NCI-H2227 (cell line): ENCODE data around the gene SSTR4.

Experiments
- DNase-seq: peaks from one replicate; lab custom pipeline; 2025; ENCODE audit not compliant: unreplicated experiment; lab: John Stamatoyannopoulos, UW

SSTR4 gene

DNA sequence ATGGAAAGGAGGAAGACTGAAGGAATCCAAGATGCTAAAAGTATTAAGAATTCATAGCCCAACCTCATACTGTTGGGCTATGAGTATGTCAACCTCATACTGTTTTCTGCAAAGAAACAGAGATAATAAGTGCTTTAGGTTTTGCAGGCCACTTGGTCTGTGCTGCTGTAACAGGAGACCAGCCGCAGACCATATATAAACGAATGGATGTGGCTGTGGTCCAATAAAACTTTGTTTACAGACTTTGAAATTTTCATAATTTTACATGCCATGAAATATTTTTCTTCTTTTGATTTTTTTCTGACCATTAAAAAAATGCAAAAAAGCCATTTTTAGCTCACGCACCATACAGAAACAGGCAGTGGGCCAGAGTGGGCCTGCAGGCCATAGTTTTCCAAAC is 28.1 kb downstream of the SSTR4 start:
- no peak for DNase-seq

DNA sequence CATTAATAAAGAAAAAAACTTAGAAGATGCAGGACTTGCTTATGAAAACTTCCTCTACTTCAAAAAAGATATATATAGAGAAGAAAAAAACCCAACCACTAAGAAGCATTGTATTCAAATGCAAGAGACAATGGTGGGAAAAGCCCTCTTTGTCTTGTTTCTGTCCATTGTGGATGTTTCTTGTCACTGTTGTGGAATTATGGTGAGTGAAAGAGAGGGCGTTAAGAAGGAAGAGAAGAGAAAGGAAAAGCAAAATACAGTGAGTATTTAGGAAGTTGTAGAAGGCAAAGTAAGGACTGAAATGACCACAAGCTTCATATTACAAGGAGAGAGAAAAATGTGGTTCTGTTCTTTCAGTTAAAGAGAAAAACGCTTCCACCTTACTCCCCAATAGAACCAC is 28.5 kb downstream of the SSTR4 start:
- no peak for DNase-seq

DNA sequence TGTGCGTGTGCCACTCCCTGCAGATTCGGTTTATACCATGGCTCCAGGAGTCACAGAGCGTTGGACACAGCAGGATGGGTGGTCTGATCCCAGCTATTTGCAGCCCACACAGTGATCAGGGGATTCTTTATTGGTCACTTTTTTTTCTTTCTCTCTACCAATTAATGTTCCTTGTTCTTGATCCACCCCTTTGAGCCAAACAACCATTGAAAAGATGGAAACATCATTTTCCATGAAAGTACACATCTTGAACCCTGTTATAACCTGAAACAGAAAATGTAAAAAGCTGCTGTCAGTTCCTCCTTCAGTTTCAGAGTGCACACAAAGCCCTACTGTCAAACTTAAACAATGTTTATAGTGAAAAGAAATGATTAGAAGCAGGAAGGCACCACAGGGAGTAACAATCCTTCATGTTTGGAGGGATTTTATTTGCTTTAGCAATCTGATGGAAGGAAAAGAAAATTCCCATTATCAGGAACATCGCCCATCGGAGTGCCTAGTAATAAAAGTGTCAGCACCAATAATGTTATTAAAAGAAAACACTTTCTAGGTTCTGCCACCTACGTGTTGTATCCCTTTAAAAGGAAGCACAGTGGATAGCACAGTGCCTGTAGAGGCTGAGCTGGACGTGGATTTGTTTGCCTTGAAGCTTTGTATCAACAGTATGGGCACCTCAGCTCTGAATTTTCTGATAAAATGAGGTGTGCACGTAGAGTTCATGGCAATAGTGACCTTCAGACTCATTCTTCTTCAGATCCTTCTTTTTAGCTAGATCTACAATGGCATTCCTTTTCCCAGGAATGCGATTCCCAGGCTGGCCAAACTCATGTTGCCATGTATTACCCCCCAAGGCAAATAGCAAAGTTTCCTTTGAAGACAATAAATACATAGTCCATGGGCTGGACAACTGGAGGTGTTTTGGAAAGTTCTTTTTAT is 30.4 kb downstream of the SSTR4 start:
- DNase-seq = no peak

DNA sequence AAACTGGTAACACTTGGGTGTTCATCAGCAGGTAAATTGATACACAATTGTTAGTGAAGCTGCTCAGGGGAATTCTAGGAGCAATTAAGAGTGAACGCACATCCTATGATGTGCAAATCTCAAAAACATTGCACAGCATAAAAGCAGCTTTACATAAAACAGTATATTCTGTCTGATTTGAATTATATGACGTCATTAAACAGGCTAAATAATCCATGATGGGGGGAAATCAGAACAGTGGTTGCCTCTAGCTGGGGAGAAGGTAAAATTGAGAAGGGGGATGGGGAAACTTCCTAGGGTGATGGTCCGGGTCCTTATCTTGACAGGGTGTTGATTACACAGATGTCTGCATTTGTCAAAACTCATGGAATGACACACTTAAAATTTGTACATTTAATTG is 31.7 kb downstream of the SSTR4 start:
- no peak for DNase-seq

DNA sequence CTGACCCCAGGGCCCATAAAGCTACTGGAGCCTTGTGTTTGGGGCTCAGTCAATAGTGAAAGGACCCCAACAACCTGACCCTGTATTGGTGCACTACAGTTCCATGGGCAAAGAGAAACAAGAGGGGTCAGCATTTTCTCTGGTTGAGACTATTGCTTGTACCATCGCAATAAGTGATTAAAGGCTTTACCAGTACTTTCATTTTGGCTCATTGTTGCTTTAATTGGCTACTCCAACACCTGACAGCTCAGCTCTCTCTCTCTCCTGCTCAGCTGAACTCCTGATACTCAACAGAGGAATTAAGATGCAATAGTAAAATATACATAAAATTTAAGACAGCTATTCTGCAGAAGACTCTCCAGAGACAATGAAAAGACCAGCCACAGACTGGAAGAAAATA is 33.2 kb downstream of the SSTR4 start:
- DNase-seq = no peak

DNA sequence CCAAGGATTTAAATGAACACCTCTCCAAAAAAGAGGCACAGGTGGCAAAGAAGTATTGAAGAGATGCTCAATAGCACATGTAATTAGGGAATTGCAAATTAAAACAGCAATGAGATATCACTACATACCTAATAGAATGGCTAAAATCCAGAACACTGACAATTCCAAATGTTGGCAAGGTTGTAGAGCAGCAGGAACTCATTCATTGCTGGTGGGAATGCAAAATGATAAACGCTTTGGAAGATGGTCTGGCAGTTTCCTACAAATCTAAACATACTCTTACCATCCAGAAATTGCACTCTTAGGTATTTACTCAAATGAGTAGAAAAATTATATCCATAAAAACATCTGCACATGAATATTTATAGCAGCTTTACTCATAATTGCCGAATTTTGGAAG is 34.0 kb downstream of the SSTR4 start:
- DNase-seq = no peak

DNA sequence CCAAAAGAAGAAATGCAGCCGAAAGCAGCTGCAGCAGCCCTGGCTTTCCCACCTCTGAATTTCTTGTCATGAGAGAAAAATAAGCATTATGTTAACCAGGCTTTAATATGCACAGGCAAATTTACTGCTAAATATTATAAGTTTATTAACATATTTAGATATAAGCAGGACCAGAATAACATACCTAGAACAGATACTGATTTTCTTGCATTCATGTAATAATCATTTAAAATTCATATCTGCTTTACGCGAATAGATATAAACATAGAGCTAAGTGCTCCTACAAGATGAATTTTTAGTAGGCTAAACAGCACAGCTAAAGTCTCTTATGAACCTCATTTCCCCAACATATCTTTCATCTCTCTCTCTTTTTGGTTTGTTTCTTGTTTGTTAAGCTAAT is 36.3 kb downstream of the SSTR4 start:
- no peak for DNase-seq

DNA sequence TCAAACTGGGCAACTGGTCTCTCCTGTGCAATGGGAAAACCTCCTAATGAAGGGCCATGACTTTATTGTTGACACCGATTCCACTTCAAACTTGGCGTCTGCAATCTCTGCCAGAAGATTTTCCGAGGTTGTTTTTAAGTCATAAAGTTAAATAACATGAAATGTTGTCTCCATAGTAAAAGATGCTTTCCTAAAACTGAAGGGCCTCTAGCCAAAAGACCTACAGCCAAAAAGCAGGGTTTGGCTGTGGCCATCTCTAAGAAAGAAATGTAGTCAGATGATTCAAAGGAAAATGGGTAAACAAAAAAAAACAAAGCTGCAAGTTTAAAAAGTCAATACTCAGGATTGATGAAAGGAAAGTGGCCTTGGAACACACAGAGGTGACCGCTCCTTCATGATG is 36.9 kb downstream of the SSTR4 start:
- DNase-seq = no peak

DNA sequence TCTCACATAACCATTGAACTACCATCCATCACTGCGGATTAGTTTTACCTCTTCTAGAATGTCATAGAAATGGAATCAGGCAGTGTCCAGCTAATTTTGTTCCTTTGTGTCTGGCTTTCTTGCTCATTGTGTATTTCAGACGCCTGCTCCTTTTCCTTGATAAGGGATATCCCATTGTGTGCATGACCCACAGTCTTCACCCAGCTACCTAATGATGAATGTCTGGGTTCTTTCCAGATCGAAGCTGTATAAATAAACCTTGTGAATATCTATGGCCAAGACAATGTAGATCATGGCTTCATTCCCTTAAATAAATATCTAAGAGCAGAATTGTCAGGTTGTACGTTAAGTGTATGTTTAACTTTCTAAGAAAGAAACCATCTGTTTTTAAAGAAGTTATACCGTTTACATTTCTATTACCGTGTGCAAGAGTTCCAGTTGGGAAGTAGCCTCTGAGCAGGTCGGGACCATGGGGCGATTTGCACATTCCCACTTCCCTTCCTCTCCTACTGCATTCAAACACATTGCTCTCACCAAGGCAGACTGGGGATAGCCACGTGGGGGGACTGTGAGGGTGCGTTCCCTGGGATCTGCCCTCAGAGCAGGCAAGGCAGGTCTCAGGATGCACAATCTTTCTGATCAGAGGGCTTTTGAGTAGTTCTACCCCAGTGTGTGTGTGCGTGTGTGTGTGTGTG is 37.9 kb downstream of the SSTR4 start:
- DNase-seq = no peak

DNA sequence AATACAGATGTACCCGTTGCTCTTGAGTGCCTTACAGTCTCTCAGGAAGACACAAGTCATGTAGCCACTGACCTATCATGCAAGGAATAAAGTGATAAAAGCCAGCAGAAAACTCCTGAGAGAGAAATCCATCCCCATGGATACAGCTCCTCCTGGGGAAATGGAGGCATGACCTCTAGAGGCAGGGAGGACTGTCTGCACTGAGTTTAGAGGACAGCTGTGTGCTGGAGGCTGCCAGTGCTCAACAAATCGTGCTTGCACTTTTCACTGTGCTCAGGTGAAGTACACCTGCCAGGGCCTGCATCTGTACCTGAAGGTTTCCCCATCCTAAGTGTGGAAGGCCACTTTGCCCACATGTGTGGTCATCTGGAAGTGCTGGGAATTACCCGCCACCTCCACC is 38.9 kb downstream of the SSTR4 start:
- DNase-seq = no peak

DNA sequence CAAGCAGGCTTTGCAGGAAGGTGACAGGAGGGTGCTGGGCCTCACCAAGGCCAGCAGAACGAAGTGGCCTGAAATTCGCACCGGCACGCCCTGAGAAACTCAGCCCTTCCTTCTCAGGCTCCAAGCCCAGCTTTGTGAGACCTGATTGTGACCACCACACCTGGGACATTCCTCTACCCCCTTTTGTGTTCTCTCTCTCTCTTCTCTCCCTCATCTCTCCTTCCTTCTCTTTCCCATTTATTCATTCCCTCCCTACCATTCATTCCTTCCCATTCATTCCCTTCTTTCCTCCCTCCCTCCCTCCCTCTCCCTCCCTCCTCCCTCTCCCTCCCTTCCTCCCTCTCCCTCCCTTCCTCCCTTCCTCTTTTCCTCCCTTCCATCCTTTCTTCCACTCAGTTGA is 42.2 kb downstream of the SSTR4 start:
- no peak for DNase-seq

DNA sequence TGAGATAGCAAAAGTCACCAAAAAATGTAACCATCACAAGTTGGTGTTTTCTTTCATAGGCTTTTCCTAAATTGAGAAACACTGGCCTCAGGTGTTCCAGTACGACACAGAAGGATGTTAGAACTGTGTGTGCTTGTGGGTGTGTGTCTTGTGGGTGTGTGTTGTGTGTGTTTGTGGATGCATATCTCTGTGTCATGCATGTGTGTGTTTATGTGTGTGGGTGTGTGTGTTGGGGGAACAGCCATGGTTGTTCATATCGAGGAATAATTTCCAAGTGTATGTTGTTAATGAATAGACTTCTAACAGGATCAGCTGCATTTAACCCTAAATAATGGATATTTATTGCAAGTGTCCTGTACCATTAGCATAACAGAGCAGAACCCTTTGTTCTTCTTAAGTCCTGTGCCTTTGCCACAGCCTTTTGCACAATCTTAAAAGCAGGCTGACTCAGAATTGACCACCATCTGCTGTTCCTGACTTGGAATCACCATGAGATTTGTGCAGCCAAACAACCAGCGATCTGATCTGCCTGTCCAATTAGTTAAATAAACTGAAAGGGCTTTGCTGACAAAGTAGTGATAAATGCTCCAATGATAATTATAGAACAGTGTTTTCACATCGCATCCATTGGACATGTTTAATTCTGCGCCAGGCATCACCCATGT is 43.4 kb downstream of the SSTR4 start:
- DNase-seq = no peak

DNA sequence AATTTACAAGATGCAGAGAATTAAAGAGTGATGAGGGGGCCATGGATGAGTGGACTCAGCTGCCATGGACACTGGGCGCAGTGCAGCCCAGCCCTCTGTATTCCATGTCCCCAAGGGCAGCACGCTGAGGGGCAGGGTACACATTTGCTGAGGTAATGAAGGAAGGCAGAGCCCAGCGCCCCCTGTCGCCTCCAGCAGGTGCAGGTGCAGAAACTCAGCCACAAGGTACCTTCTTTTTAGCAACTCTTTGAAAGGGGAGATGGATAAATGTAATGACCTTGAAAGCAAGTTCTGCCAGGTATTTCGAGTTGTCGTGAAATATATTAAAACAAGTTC is 43.9 kb downstream of the SSTR4 start:
- DNase-seq = no peak

DNA sequence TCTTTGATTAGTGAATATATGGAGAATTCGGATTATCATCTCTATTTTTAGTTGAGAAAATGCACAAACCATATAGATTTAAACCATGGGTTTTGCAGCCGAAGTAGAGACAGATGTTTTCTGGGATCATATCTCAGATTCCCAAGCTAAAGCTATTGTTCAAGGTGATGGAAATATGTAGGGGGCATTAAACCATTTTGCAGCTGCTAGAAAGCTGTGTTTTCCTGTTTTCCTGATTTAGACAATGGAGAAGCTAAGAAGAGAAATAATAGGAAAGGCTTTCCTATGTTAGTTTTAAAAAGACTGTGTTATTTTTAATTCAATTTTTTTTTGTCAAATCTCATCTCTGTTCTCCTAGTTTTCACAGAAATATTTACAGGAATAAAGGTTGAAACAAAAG is 44.8 kb downstream of the SSTR4 start:
- no peak for DNase-seq

DNA sequence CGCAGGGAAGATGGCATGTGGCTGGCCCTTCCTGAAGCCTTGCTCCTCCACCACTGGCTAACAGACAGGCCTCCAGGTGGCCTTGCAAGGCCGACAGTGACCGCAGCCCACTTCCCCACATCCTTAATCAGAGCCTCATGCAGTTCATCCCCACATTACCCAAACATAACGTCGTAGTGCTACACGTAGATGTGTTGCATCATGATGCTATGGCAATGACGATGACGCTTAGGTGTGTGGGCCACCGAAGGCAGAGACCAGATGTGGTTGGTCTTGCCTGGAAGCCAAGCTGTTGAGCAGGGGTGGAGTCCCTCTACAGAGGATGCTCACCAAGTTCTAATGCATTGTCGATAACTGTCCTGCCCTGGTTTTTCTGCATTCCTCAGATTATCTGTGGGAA is 45.4 kb downstream of the SSTR4 start:
- no peak for DNase-seq

DNA sequence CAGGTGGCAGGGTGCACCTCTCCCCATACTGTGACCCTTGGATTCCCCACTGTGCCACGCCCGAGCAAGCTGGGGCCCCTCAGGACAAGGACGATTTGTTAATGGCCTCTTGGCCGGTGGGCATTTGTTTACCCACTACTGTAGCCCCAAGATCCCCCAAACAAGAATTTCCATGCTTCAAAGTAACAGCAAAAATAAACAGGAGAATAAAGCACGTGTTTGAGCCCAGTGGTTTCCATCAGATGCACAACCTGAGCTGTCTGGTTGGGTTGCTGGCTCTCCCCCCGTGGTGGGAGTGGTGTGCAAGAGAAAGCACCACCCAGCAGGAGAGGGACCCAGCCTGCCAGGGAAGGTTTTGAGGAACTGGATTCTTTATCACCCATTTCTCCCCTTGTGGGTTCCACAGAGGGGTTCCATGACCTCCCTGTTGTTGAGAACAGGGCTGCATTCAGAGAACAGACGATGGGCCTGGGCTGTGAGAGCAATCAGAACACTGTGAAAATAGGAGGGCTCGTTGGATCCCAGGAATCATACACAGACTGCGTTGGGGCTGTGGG is 46.2 kb downstream of the SSTR4 start:
- DNase-seq = no peak

DNA sequence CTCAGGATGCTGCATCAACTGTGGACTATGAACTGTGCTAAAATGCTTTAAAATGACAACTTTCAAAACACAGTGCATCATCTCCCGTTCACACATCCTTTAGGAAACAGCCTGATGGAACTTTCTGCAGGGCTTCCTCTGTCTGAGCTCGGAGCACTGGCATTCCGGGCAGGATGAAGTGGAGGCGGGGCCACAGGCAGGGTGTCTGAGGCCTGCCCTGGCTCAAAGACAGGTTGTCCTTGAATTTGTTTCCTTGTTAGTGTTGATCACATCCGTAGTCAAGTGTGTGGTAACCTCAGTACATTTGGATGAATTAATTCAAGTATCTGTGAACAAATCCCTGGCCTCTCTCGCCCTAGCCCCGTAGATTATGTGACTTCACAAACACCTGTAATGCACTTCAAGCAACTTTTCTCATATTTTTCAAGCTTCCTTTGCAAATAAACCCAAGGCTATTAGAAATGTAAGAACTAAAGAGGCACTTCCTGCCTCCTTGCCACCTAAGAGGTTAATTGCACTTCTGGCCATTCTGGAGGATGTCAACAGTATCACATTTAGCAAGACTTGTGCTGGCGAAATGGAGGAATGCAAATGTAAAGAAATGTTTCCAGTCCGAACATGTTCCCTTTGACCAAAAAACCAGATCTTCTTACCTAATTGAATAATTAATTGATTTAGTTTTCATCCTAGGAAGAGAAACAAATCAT is 47.9 kb downstream of the SSTR4 start:
- no peak for DNase-seq

DNA sequence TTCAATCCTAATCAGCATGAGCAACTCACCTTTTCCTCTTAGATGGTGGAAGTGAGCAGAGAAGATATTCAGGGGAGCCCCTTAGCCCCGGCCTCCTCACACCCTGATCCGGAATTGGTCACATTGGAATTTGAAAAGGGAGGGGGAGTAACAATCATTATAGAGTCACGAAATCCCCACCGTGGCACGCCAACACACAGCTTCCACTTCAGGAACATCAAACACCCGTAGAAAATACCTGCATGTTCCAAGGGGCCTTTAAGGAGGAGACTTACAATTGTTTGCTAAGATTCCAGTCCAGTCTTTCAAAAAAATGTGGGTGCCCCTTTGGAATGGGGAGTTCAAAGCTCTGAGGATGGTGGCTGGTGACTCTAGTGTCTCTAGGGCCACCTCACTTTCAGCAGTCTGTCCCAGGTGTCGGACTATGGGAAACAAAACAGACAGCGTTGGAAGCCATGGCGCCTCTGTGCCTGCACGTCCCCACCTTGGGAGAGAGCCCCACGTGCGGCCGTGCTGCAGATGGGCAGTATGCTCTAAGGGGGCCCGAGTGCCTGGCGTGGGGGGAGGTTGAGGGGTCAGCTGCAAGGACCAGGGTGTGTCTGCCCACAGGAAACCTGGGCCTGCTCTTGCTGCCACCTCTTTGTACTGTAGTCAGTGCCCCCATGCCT is 48.6 kb downstream of the SSTR4 start:
- DNase-seq = no peak

DNA sequence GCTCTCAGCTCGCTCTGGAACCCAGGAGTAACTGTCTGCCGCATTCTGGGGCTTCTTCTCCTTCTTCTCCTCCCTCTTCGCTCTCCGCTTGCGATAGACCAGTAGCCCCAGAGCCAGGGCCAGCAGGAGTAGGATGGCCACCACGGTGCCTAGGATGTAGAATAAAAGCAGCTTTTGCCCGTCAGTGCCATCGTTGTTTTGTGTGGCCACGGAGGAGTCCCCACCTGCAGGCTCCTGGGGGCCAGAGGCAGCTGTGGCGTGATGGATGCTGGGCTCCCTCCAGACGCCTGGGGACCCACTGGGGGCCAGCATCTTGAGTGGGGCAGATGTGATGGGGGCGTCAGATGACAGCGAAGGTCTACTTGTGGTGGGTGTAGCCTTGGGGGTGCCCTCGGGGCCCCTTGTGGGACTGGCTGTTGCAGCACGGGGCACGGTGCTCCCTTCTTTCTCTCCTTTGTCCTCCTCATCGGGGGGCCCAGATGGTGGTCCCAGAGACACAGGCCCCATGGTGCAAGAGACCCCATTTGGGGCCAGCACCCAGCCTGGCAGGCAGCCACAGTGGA is 49.3 kb downstream of the SSTR4 start:
- no peak for DNase-seq

DNA sequence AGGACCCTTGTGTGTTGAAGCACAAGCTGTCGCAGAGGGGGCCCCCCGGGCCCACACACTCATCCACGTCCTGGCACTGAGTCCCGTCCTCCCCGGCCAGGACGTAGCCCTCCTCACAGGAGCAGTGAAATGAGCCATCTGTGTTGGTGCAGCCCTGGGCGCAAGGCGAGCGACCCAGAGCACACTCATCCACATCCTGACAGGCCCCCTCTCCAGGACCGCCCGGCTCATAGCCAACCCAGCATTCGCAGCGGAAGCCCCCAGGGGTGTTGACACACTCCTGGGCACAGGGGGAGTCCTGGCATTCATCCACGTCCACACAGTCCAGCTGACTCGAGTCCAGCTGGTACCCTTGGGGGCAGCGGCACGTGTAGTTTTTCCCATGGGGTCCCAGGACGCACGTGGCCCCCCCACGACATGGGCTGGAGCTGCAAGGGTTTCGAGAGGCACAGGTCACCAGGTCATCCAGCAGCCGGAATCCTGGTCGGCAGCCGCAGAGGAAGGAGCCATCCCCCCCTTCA is 49.8 kb downstream of the SSTR4 start:
- DNase-seq = no peak
